Non-pigmented ciliary epithelial cell (primary cell): ENCODE results near the gene RGN.
"Not testable (repeated sequence)": the region's sequence is repeated elsewhere in the genome, so short reads cannot be mapped to it uniquely, and the experiment has no call there.

Source experiments
- DNase-seq: peaks from one replicate; pipeline ENCODE4 v3.0.0-alpha.2; 2010; ENCODE audit warnings: low read depth

Gene RGN

GRCh38 chrX:47078129-47079043, at the start of gene RGN:
Gene RGN, plus strand, starts transcription at chrX:47078443. Its CDS starts 2,702 bp downstream, at chrX:47081145.
- no peak for DNase-seq

GRCh38 chrX:47030339-47030738, 47.9 kb upstream of the RGN start:
- peak; percentile 15 for DNase-seq

- no peak for DNase-seq
Observed at GRCh38 chrX:47047989-47048388, 30.3 kb upstream of the RGN start.

- no peak for DNase-seq
Observed at GRCh38 chrX:47059142-47059874, 18.9 kb upstream of the RGN start.

- no peak for DNase-seq
Observed at GRCh38 chrX:47060708-47061107, 17.5 kb upstream of the RGN start.

- no peak for DNase-seq
Observed at GRCh38 chrX:47061238-47061919, 16.9 kb upstream of the RGN start.

GRCh38 chrX:47063179-47063578, 15.1 kb upstream of the RGN start:
- DNase-seq: no peak

- DNase-seq: no peak
Observed at GRCh38 chrX:47068214-47068613, 10.0 kb upstream of the RGN start.

- DNase-seq: no peak
Observed at GRCh38 chrX:47068720-47069119, 9.5 kb upstream of the RGN start.

- no peak for DNase-seq
Observed at GRCh38 chrX:47080215-47080914, 2.1 kb downstream of the RGN start.

- DNase-seq: no peak
Observed at GRCh38 chrX:47080915-47081236, 2.6 kb downstream of the RGN start.

- DNase-seq: no peak
Observed at GRCh38 chrX:47091149-47091775, 13.0 kb downstream of the RGN start.

GRCh38 chrX:47093248-47093647, 15.0 kb downstream of the RGN start:
- DNase-seq: peak; percentile 8

GRCh38 chrX:47093860-47094259, 15.6 kb downstream of the RGN start:
- DNase-seq: no peak

- DNase-seq: no peak
Observed at GRCh38 chrX:47097018-47097417, 18.8 kb downstream of the RGN start.

GRCh38 chrX:47098338-47099094, 20.3 kb downstream of the RGN start:
- DNase-seq: no peak

GRCh38 chrX:47101206-47101605, 23.0 kb downstream of the RGN start:
- no peak for DNase-seq

- not testable (repeated sequence) for DNase-seq
Observed at GRCh38 chrX:47110936-47111615, 32.8 kb downstream of the RGN start.

- DNase-seq: no peak
Observed at GRCh38 chrX:47112316-47112954, 34.2 kb downstream of the RGN start.
